ENCODE data around the gene IL36RN. TPM values are rescaled to one million over a fixed set of nuclear protein-coding genes. Genes with fewer than 3 reads are reported as not detected.

The IL36RN gene
- total RNA-seq, 1 experiment from 2014 or later, result 1.7 TPM

GRCh38 chr2:113025737-113026136 lies 33.3 kb upstream of the IL36RN start:
- no peak overlapping the region for H3K4me3 ChIP-seq
- H2AFZ ChIP-seq, result no peak overlapping the region
- no peaks in the 10 kb centered on the region for H3K4me1 ChIP-seq (replicated peaks; ENCODE audit: insufficient read depth)
- no peak overlapping the region for H3K4me2 ChIP-seq
- H3K9me2 ChIP-seq (ENCODE audit: insufficient read depth), result no peaks in the 10 kb centered on the region
- BruUV-seq (replicated peaks), result no TSS peak
- no peaks in the 10 kb centered on the region for H3K36me3 ChIP-seq (ENCODE audit: low read depth)
- ChIA-PET POLR2A (ENCODE audit: unreplicated experiment) (no interaction called here), CTCF (no interaction called here)
- no peak for DNase-seq
- no peaks in the 10 kb centered on the region for H4K20me1 ChIP-seq (ENCODE audit: insufficient read depth)
- no peaks in the 10 kb centered on the region for H3F3A ChIP-seq (ENCODE audit: insufficient read depth, low read depth)
- H3K9me3 ChIP-seq (ENCODE audit: insufficient read depth, low read depth), result no peaks in the 10 kb centered on the region; the same call in 1 of the 2 replicates
- TF ChIP-seq CTCF (conservative IDR thresholded peaks at IDR 0.05) (no peak), EZH2 (IDR thresholded peaks at IDR 0.05; ENCODE audit: low read depth) (no peak)
- intact Hi-C loops (cut with micrococcal nuclease; ENCODE audit: unreplicated experiment), result no loop called here
- no peaks in the 10 kb centered on the region for H3K79me2 ChIP-seq (ENCODE audit: low read depth)
- H3K27ac ChIP-seq, result no peak overlapping the region
- no peaks in the 10 kb centered on the region for H3K27me3 ChIP-seq (ENCODE audit: insufficient read depth, low read depth)

GRCh38 chr2:113027691-113028090 lies 31.3 kb upstream of the IL36RN start:
- POLR2A ChIA-PET (ENCODE audit: unreplicated experiment), result no interaction called here
- CTCF ChIA-PET, result no interaction called here
- intact Hi-C loops (cut with micrococcal nuclease; ENCODE audit: unreplicated experiment), result no loop called here
- Histone ChIP-seq H3K4me3 (no peak overlapping the region), H3K9me2 (ENCODE audit: insufficient read depth) (no peaks in the 10 kb centered on the region), H3K9me3 (ENCODE audit: insufficient read depth, low read depth) (no peaks in the 10 kb centered on the region; the same call in 1 of the 2 replicates), H3K4me2 (no peak overlapping the region), H3K27me3 (ENCODE audit: insufficient read depth, low read depth) (no peaks in the 10 kb centered on the region), H3K79me2 (ENCODE audit: low read depth) (no peaks in the 10 kb centered on the region), H3F3A (ENCODE audit: insufficient read depth, low read depth) (no peaks in the 10 kb centered on the region), H4K20me1 (ENCODE audit: insufficient read depth) (no peaks in the 10 kb centered on the region), H2AFZ (no peak overlapping the region), H3K36me3 (ENCODE audit: low read depth) (no peaks in the 10 kb centered on the region), H3K4me1 (replicated peaks; ENCODE audit: insufficient read depth) (0 out of 2 replicates have a peak, but pooled peaks cover 4% of the 10 kb centered on the region), H3K27ac (no peak overlapping the region)
- BruUV-seq (replicated peaks), result no TSS peak
- TF ChIP-seq CTCF (conservative IDR thresholded peaks at IDR 0.05) (no peak), EZH2 (IDR thresholded peaks at IDR 0.05; ENCODE audit: low read depth) (no peak)
- no peak for DNase-seq

- no peak for TF ChIP-seq CTCF (conservative IDR thresholded peaks at IDR 0.05)
- TF ChIP-seq EZH2 (IDR thresholded peaks at IDR 0.05; ENCODE audit: low read depth), result no peak
- intact Hi-C loops (cut with micrococcal nuclease; ENCODE audit: unreplicated experiment), result no loop called here
- 0 out of 2 replicates have a peak, but pooled peaks cover 4% of the 10 kb centered on the region for H3K4me1 ChIP-seq (replicated peaks; ENCODE audit: insufficient read depth)
- H3K4me3 ChIP-seq, result no peak overlapping the region
- no peaks in the 10 kb centered on the region for H3K9me2 ChIP-seq (ENCODE audit: insufficient read depth)
- H3F3A ChIP-seq (ENCODE audit: insufficient read depth, low read depth), result no peaks in the 10 kb centered on the region
- H3K4me2 ChIP-seq, result no peak overlapping the region
- no peak overlapping the region for H2AFZ ChIP-seq
- H3K27me3 ChIP-seq (ENCODE audit: insufficient read depth, low read depth), result no peaks in the 10 kb centered on the region
- no peak overlapping the region for H3K27ac ChIP-seq
- ChIA-PET CTCF (no interaction called here), POLR2A (ENCODE audit: unreplicated experiment) (no interaction called here)
- no peaks in the 10 kb centered on the region for H4K20me1 ChIP-seq (ENCODE audit: insufficient read depth)
- BruUV-seq (replicated peaks), result no TSS peak
- no peaks in the 10 kb centered on the region; the same call in 1 of the 2 replicates for H3K9me3 ChIP-seq (ENCODE audit: insufficient read depth, low read depth)
- H3K36me3 ChIP-seq (ENCODE audit: low read depth), result no peaks in the 10 kb centered on the region
- H3K79me2 ChIP-seq (ENCODE audit: low read depth), result no peaks in the 10 kb centered on the region
- DNase-seq, result no peak
Measured at GRCh38 chr2:113028112-113028511, 30.9 kb upstream of the IL36RN start.
